ENCODE measurements around the gene AAR2.

AAR2 gene

DNA sequence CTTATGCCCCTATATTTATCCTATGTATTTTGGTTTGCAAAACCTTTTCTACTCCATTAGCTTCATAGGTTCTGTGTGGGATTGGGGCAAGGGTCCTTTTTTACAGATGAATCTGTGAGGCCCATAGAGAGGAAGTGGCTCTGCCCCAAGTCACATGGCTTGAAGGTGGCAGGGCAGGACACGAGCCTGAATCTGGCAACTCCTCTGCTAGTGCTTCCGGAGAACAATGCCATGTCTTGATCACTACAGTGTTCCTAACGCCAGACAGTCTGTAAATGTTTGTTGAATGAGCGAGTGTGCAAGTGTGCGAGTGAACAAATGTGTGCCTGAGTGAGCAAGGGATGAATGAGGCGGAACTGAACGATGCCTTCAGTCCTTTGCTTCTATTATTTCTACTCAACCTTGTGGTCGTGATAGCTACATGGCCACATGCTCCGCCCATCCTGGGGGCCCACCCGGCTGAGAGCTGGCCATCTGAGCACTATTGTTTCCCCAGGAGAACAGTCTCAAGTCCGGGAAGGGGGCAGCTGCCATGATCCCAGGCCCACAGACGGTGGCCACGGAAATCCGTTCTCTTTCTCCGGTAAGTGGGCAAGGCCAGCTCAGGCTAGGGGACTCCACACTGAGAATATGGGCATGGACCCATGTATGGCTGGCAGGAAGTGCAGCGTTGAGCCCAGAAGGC lies 17.8 kb upstream of the AAR2 start:
- no peak for DNase-seq

DNA sequence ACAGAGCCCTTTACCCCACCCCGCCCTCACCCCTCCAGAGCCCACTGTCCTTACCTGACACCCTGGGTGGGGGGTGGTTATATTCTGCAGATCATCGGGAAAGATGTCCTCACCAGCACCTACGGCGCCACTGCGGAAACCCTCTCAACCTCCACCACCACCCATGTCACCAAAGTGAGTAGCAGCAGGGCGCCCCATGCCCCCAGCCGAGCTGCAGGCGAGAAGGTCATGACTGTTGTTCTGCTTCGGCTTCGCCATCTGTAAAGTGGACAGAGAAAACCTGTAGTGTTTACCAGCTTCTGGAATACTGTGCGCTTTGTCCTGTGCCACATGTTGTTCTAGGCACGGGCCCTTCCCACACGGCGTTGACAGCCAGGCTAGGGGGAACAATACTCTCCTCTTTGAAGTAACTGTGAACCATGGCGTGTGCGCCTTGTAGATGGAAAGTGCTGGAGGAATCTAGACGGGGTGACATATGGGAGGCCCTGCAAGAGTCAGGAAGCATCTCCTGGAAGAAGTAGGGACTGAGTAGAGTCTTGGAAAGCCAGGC lies 16.5 kb upstream of the AAR2 start:
- DNase-seq: no peak

DNA sequence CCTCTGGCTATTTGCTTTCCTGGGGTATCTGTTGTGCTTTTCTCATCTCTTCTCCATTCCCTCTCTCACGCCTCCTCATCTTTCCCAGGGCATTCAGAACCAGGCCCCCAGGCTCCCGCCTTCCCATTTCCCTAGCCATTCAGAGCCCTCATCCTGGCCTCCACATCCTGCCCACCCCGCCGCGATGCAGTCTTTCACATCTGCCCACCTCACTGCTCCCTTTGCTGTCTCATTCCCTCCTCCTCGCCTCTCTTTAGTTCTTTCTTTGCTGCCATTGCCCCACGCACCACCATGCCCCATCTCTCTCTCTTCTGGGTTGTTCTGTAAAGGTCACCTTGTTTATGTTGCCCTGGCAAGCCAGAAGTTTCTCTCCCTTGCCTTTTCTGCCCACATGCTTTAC lies 10.6 kb upstream of the AAR2 start:
- no peak for DNase-seq

DNA sequence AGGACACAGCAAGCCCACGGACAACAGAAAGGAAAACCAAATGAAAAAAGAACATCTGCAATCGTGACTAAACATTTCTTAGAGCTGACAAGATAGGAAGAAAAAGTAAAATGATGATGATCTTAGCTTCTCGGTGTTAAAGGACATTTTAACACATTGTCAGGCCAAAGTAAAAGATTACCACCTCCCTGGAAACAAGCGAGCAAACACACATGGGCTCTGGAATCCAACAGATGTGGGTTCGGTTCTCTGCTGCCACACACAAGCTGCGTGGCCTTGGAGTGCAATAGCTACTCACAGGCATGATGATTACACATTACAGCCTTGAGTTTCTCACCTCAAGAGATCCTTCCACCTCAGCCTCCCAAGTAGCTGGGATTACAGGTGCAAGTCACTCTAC lies 7.5 kb upstream of the AAR2 start:
- DNase-seq: no peak

DNA sequence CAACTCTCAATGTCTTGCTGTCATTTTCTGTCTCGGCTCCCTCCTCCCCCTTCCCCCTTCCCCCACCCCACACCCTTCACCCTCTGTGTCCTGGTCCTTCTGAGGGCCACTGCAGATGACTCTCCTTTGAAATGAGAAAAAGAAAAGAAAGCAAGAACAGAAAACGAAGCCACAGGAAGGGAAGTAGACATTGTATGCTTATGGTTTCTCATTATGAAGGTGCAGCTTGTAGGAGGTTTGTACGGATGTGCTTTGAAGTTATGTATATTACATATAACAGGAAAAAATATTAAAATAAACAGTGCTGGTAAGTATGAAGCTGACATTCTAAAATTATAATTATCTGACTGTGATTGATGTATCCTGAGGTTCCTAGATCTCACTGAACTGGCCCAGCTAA lies 6.3 kb upstream of the AAR2 start:
- no peak for DNase-seq

DNA sequence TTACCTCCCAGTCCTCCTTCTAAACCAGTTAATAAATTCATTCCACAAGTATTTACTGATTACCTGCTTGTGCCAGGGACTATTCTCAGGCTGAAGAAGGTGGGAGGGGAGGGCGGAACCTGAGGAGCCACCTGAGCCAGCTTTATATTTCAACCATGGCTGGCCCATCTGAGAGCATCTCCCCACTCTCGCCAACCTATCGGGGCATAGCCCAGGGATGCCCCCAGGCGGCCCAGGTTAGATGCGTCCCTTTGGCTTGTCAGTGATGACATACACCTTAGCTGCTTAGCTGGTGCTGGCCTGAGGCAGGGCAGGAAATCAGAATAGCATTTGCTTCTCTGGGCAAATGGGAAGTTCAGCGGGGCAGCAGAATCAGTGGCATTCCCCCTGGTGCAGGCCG lies 4.9 kb upstream of the AAR2 start:
- no peak for DNase-seq

DNA sequence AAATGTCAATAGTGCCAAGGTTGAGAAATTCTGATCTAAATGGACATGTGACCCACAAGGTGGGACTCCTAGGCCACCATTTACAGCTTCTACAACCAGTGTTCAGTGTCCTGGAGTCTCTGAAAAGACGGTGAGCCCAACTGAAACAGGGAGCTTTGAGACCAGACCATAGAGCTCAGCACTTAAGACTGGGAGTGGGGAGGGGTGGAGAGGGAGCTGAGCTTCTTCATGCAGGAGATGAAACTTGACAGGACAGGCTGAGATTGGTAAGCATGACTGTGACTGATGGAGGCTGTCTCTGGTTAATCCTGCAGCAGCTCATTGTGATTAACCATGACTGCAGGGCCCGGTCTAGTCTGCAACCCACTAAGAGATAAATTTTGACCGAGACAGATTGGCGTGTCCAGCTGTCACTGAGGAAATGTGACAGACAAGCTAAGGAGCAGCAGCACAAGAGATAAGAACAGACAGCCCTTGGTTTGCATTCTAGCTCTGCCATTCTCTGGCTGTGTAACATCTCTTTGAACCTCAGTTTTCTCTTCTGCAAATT lies 1.4 kb upstream of the AAR2 start:
- DNase-seq: no peak

DNA sequence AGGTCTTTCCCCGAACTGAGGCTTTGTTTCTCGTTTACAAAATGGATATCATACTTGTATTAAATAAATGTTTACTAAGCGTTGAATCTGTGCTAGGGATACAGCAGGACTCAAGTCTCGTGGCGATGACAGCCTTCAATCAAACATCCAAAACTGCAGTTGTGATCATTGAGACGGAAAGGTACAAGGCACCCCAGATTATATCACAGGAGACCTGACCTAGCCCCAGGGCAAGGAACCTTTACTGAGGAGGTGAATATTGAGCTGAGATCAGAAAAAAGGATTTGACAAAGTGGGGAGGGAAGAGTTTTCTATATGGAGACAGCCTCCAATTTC lies 476 bp downstream of the AAR2 start:
- DNase-seq: no peak

DNA sequence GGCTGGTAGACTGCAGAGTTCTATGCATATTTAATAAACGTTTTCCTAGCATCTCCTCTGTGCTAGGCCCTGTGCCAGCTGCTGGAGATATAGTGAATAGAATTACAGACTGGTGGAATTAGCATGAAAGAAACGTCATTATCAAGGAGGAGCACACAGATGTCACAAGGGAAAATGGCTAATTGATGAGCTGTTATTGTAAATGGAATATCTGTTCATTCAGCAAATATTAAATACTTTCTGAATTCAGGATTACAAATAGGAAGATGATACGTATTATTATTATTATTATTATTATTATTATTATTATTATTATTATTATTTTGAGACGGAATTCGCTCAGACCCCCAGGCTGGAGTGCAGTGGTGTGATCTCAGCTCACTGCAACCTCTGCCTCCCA lies 1.2 kb downstream of the AAR2 start:
- no peak for DNase-seq

DNA sequence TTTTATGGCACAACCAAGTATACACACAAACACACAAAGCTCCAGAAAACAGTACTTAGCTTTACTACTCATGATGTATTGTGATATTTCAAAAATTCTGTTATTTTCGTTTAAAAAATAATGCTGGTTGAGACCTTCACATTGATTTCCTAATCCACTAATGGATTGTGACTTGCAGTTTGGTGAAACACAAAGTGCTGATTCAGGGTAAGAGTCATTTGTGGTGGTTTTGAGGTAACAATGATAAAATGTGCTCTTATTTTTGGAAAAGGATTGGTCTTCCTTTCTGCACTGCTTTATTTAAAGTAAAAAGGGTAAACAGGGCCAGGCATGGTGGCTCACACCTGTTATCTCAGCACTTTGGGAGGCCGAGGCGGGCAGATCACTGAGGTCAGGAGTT lies 1.9 kb downstream of the AAR2 start:
- DNase-seq: no peak

DNA sequence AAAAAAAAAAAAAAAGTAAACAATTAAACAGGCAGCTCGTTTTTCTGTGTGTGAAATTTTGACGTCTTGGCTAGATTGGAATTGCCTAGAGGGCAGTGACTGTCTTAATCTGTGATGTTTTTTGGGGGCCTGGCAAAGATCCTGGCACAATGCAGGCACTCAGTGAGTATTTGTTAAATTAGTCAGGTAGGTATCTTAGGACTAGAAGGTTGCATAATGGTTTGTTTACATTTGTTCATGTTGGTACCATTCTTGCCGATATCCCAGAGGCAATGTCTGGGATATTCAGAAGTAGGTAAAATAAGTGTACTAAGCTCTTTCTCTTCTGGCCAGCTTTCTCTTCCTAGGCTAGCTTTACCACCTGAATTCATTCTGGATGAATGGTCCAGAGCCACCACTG lies 2.5 kb downstream of the AAR2 start:
- DNase-seq: no peak

DNA sequence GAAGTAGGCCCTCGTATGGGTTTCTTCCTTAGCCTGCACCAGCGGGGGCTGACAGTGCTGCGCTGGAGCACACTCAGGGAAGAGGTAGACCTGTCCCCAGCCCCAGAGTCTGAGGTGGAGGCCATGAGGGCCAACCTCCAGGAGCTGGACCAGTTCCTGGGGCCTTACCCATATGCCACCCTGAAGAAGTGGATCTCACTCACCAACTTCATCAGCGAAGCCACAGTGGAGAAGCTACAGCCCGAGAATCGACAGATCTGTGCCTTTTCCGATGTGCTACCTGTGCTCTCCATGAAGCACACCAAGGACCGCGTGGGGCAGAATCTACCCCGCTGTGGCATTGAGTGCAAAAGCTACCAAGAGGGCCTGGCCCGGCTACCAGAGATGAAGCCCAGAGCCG lies 3.8 kb downstream of the AAR2 start:
- DNase-seq: no peak

DNA sequence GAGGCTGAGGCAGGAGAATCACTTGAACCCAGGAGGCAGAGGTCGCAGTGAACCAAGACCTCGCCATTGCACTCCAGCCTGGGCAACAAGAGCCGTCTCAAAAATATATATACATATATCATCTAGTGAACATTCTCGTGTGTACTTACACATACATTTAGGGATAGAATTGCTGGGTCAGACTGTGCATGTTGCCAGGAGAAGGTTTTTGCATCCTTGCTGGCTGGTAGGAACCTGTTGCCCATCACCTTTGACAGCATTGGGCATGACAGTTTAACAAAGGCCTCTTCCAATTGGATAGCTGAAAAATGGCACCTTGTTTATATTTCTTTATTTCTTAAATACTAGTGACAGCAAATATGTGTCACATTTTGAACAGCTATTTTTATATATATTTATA lies 5.4 kb downstream of the AAR2 start:
- DNase-seq: no peak

DNA sequence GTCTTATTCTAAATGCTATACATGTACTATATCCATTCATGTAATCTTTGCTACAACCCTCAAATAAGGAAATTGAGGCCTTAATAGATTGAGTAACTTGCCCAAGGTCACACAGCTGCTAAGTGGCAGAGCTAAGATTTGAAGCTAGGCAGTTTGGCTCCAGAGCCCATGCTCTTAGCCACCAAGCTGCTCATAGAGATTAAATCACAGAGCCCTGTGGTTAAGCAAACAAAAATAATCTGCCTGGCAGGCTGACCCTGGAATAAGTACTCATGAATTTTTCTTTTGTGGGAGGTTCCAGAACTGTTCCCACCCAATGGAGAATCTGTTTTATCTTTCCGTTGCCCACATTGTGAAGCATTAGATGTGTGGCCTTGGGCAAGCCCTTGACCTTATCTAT lies 7.4 kb downstream of the AAR2 start:
- no peak for DNase-seq

DNA sequence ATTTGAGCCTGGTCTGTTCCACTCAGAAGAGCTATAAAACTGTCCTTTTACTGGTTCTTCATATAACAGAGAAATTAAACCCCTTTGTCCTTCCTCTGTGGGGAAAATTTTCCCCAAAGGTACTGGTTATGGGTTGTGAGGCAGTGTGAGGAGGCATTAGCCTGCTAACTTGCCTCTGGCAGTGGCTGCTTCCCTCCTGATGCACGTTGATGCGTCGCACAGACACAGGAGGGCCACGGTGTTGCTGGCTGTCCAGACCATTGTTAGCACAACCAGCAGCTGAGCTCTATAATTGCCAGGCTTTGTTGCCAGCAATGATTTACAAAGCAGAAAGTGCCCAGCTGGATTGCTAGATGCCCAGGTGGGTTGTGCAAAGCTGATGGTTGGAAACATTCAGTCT lies 10.1 kb downstream of the AAR2 start:
- no peak for DNase-seq

DNA sequence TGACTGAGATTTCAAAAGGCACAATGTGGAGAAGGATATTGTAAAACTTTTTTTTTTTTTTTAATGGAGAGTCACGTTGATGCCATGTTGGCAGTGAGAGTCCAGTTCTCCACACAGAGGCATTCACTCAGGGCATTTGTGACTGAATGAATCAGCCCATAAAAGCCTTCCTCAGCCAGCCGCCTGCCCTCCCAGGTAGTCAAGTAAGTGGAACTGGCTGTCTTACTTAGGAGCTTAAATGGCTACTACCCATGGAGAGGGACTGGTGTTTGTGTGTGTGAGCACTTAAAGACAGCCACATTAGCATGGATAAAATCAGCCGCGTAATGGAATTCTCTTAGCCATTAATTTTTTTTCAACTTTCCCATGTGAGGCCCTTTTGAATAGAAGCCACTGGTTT lies 12.6 kb downstream of the AAR2 start:
- no peak for DNase-seq

DNA sequence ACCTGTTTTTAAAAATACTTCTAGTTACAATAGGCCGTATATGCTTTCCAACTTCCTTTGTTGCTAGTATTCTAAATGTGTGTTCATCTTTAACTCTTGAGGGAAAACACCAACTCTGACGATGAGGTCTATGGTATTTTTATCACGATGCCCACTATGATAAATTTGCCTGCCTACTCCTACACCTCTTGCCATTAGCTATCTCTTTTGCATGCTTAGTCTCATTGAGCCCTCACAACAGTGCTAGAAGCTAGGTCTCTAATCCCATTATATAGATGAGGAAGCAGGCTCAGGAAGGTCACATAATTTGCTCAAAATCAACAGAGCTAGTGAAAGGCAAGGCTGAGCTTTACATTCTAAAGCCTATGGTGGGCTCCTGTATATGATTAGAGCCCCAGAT lies 13.2 kb downstream of the AAR2 start:
- DNase-seq: no peak

DNA sequence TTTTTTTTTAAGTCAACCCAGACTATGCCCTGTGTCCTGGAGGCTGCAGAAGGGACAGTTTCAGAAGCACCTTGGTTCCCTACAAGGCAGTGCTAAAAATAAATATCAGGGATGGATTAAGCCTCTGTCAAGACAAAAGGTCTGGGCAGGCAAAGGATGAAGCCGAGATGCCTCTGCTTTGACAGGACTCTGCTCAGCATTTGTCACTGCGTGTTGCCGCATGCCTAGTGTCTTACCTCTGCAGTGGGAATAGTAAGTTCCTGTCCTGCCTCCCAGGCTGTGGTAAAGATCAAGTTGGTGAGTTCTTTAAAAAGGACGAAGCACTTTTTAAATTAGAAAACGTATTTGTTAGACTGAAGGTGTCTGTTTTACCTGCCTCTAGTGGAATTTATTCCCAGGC lies 15.1 kb downstream of the AAR2 start:
- DNase-seq: no peak

DNA sequence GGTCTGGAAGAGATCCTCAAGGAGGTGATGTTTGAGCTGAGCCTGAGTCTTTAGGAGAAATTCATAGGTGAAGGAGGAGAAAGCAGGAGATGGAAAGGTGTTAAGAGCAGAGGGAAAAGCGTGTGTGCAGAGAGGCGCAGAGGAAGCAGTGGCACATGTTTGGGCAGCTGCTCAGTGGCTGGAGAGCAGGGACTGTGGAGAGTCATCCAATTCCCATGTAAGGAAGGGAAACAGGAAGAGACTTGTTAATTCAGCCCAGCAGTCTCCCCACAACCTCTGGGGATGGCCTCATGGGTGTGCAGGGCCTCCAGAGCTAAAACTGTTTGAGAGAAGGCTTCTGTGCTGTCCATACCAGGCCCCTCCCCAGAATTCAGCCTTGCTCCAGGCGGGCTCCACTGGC lies 16.2 kb downstream of the AAR2 start:
- no peak for DNase-seq

DNA sequence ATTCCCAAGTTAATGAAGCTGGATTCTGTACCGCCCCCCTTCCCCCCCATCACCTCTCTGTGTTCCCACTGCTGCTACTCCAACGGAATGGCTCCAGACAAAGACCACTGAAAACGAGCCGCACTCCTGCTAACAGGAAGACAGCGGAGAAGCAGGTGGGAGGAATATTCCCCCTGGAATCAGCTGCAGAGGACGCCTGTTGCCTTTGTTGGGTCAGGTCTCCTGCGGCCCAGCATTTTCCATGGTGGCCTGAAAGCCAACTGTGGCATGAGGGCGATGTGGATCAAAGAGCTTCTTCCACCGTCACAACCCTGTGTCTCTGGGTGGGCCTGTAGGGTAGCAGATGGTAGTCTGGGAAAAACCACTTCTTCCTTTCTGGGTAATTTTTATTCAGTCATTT lies 16.8 kb downstream of the AAR2 start:
- DNase-seq: no peak

DNA sequence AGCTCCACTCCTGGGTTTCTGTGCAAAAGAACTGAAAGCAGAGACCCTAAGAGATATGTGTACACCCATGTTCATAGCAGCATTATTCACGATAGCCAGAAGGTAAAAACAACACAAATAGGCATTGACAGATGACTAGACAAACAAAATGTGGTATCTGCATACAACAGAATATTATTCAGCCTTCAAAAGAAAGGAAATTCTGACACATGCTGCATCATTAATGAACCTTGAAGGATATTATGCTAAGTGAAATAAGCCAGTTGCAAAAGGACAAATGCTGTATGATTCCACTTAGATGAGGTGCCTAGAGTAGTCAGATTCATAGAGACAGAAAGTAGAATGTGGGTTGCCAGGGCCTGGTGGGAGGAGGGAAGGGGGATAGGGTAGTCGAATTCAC lies 17.8 kb downstream of the AAR2 start:
- DNase-seq: no peak

DNA sequence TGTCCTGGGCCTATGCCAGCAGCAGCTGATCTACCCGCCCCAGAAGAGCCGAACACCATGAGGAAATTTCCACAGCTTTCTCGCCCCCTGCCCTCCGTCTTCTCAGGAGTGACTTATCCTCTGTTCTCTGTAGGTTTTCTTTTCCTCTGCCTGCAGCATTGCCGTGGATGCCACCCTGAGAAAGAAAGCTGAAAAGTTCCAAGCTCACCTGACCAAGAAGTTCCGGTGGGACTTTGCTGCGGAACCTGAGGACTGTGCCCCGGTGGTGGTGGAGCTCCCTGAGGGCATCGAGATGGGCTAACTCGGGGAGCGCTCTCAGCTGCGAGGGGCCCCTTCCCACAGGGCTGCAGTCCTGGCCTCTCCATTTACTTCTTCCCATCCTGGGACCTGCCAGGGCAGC lies 19.2 kb downstream of the AAR2 start:
- no peak for DNase-seq

DNA sequence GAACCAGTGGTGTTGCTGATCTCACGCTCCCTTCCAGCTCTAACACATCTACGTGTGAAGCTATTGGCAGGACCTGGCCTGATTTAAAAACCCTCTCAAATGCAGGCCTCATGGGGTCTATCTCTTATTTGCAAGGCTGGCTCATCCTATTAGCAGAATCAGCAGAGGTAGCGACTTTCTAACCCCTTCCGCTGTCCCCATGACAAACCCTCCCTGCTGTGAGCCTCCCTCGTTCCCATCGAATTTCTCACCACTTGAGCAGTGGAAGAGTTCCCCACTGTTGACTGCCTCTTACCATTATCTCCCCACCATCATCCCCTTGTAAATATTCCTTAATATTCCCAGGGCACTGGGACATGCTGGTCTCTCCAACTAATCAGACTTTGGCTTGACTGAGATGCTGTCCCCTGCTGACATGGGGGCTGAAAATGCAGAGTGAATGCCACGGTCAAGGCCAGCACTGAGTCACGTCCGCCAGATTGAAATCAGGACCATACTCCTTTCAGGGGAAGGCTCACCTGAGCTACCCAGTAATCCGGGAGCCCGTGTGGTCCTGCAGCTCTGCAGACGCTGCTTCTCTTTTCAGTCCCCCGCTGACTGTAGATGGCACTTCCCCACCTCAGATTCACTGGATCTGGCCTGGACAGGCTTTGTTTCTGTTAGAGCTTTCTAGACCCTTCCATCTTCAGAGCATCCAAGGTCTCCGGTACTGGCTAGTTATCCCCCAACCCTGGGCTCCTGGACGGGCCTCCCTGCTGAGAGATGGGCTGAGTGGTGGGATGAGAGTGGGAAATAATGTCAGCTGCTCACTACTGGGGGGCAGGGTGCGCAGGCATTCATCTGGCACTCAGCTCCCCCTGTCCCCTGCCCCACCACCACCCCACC lies 23.1 kb downstream of the AAR2 start:
- no peak for DNase-seq

DNA sequence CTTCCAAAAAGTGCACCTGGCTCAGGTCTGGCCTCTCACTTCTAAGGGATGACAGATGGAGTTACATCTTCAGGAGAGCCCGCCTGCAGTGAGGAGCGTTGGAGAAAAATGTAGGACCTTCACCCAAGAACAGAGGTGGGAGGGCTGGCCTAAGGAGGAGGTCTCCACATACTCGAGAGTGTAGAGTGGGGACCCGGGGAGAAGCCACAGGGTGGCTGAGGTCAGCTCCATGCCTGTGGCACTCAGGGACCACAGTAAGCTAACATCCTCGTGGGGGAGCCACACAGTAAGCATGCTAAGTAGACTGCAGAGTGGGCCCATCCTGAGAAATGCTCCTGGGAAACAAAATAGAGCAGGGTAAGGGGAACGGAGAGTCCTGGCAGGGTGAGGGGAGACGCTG lies 24.0 kb downstream of the AAR2 start:
- DNase-seq: no peak

Measured in AML-193 (cell line).